ENCODE data around the gene CDH4. TPM values are rescaled to one million over a fixed set of nuclear protein-coding genes. Genes with fewer than 3 reads are reported as not detected.

Gene CDH4
- total and polyA plus RNA-seq, 2 of the 8 experiments (the other 6 are each of a cell fraction or from before 2014, with no cell fraction given) = 4.3 to 7.9 TPM

GRCh38 chr20:61855286-61855685 is 603.2 kb downstream of the CDH4 start (continued):
- TF ChIP-seq CHD7 (IDR thresholded peaks at IDR 0.05; ENCODE audit: insufficient replicate concordance, low read length) (no peak), TAF7 (optimal IDR thresholded peaks at IDR 0.05; ENCODE audit: borderline replicate concordance, low read depth, low read length) (no peak), ZNF274 (IDR thresholded peaks at IDR 0.05; ENCODE audit: borderline replicate concordance, extremely low read depth, low read length) (no peak), SRF (IDR thresholded peaks at IDR 0.05; ENCODE audit: low read depth, low read length) (no peak), JUN (IDR thresholded peaks at IDR 0.05; ENCODE audit: low read depth, low read length) (no peak), RBBP5 (IDR thresholded peaks at IDR 0.05; ENCODE audit: borderline replicate concordance, low read depth, low read length) (no peak), E2F6 (IDR thresholded peaks at IDR 0.05) (no peak), SP4 (IDR thresholded peaks at IDR 0.05; ENCODE audit: low read length) (no peak), BRCA1 (IDR thresholded peaks at IDR 0.05; ENCODE audit: low read depth, low read length) (no peak), EP300 (IDR thresholded peaks at IDR 0.05; ENCODE audit: borderline replicate concordance in 1 of 2, low read depth in 2 of 2, low read length in 2 of 2) (no peak), SIN3A (conservative IDR thresholded peaks at IDR 0.05 in 1 of 2, IDR thresholded peaks at IDR 0.05 in 1 of 2; ENCODE audit: low read depth in 1 of 2, low read length in 2 of 2) (no peak)

All from H1 (cell line).